A549 (cell line): ENCODE data around the gene RPN1. TPM values are rescaled to one million over a fixed set of nuclear protein-coding genes. Genes with fewer than 3 reads are reported as not detected.

Source experiments
- ATAC-seq, 2 experiments: fragments of 200-7000 bp in 1 of 2; fragments of >200 bp in 1 of 2; cut with Nextera tagmentation in 1 of 2; cut with Tn5 transposase in 1 of 2; 3 replicates each; pipeline versions ENCODE4 v1.8.0 to v1.9.1; 2018 to 2020; ENCODE audit warnings: mild to moderate bottlenecking in 1 of 2, moderate library complexity in 1 of 2
- CTCF ChIA-PET: fragments of 300-600 bp; sonication (Branson Sonifier 250); formaldehyde crosslinking; extraction: SDS; loops from one replicate; lab custom pipeline; 2021; ENCODE audit warnings: antibody characterized with exemption, inconsistent platforms; lab: Yijun Ruan, JAX
- POLR2A ChIA-PET: fragments of 350-600 bp; formaldehyde crosslinking; extraction: SDS; loops from one replicate; lab custom pipeline; 2021; ENCODE audit warnings: antibody characterized with exemption, inconsistent platforms; lab: Yijun Ruan, JAX
- DNase-seq, 2 experiments: peaks; one replicate each; pipeline versions ENCODE4 v3.0.0 to v3.0.0-alpha.2; 2011 to 2016; ENCODE audit warnings: low read depth in 1 of 2, low spot score in 1 of 2
- FAIRE-seq: peaks from 2 replicates; lab custom pipeline; 2011; peaks lifted over from hg19 to GRCh38; lab: Jason Lieb, UNC
- H3K27ac ChIP-seq, 2 experiments: fragments of >200 bp; sonication (Bioruptor Twin); formaldehyde crosslinking; 3 replicates each; pipeline ENCODE4 v1.5.1; 2016 to 2017
- H3K4me1 ChIP-seq: fragments of >200 bp; sonication (Bioruptor Twin); formaldehyde crosslinking; 3 replicates; pipeline ENCODE4 v1.6.1; 2016
- H3K4me2 ChIP-seq: fragments of >200 bp; sonication (Bioruptor Twin); formaldehyde crosslinking; 3 replicates; pipeline ENCODE4 v1.6.1; 2016
- H3K4me3 ChIP-seq: fragments of >200 bp; sonication (Bioruptor Twin); formaldehyde crosslinking; 3 replicates; pipeline ENCODE4 v1.5.1; 2016
- H3K9me3 ChIP-seq: fragments of >200 bp; sonication (Bioruptor Twin); formaldehyde crosslinking; 3 replicates; pipeline ENCODE4 v1.6.1; 2016
- ATOH8 ChIP-seq: fragments of 250-450 bp; sonication (Bioruptor Pico); IDR thresholded peaks from 2 replicates; pipeline ENCODE4 v1.5.0; 2020; ENCODE audit warnings: low read depth, mild to moderate bottlenecking, moderate library complexity
- BHLHE40 ChIP-seq: IDR thresholded peaks from 2 replicates; pipeline ENCODE4 v1.6.1; 2012; ENCODE audit warnings: low read depth, low read length, inconsistent platforms
- CEBPB ChIP-seq, 2 experiments: fragments of >200 bp in 1 of 2; sonication (Bioruptor Twin) in 1 of 2; formaldehyde crosslinking in 1 of 2; IDR thresholded peaks; 2 replicates each; pipeline ENCODE4 v1.6.1; 2012 to 2016
- CHD2 ChIP-seq: fragments of 150-350 bp; IDR thresholded peaks from 2 replicates; pipeline ENCODE4 v1.6.1; 2014; ENCODE audit warnings: low read length; ENCODE audit not compliant: partially characterized antibody
- EHMT2 ChIP-seq: fragments of 200-600 bp; sonication (generic); IDR thresholded peaks from 2 replicates; pipeline ENCODE4 v1.6.1; 2016; ENCODE audit warnings: antibody characterized with exemption, low read depth, mild to moderate bottlenecking, moderate library complexity
- HOXB5 ChIP-seq: fragments of 250-450 bp; sonication (Bioruptor Pico); IDR thresholded peaks from 2 replicates; pipeline ENCODE4 v1.5.0; 2020; ENCODE audit warnings: mild to moderate bottlenecking, moderate library complexity
- JUN ChIP-seq, 2 experiments: fragments of >200 bp; sonication (Bioruptor Twin); formaldehyde crosslinking; IDR thresholded peaks; 2 replicates in 1 of 2; 3 replicates in 1 of 2; pipeline ENCODE4 v1.6.1; 2016 to 2017
- KDM5A ChIP-seq: fragments of 200-600 bp; sonication (generic); IDR thresholded peaks from 2 replicates; pipeline ENCODE4 v1.6.1; 2016; ENCODE audit warnings: antibody characterized with exemption, mild to moderate bottlenecking
- MAFK ChIP-seq: fragments of 450-650 bp; IDR thresholded peaks from 2 replicates; pipeline ENCODE4 v1.6.1; 2014; ENCODE audit not compliant: partially characterized antibody
- MAZ ChIP-seq: fragments of 150-350 bp; IDR thresholded peaks from 2 replicates; pipeline ENCODE4 v1.6.1; 2014; ENCODE audit warnings: antibody characterized with exemption, low read depth, low read length, borderline replicate concordance
- NFE2L2 ChIP-seq: fragments of 150-350 bp; conservative IDR thresholded peaks from 2 replicates; pipeline ENCODE4 v1.6.1; 2014; ENCODE audit warnings: low read length
- PBX3 ChIP-seq: IDR thresholded peaks from 2 replicates; pipeline ENCODE4 v1.6.1; 2012
- RARB ChIP-seq: fragments of 250-450 bp; sonication (Bioruptor Pico); IDR thresholded peaks from 2 replicates; pipeline ENCODE4 v1.8.0; 2021; ENCODE audit warnings: mild to moderate bottlenecking, moderate library complexity
- RNF2 ChIP-seq: fragments of 200-600 bp; sonication (generic); IDR thresholded peaks from 2 replicates; pipeline ENCODE4 v1.6.1; 2016; ENCODE audit warnings: low read depth, mild to moderate bottlenecking, antibody characterized with exemption, moderate library complexity, borderline replicate concordance
- USF2 ChIP-seq: fragments of 450-650 bp; IDR thresholded peaks from 2 replicates; pipeline ENCODE4 v1.6.1; 2014; ENCODE audit warnings: antibody characterized with exemption
- WGBS: methylation state at CpG from one replicate; pipeline ENCODE4 v1.1.6; 2017; ENCODE audit errors: missing lambda C conversion rate; 5-methylcytosine and 5-hydroxymethylcytosine counted together
- polyA plus RNA-seq, 4 experiments: library from polyadenylated mRNA; depleted of rRNA in 3 of 4; stranded (reverse); fragments of >200 nt; fragmentation: RNase III in 1 of 4; extraction: RNeasy Plus Mini Kit Qiagen cat#74134 plus additional on column Dnase treatment in 1 of 4; gene quantifications; 2 replicates in 3 of 4; 3 replicates in 1 of 4; pipeline ENCODE4 v1.2.3, GENCODE V29; 2011 to 2017
- TF ChIP-seq, protein P1 (sequence below): fragments of 200-600 bp; sonication (generic); IDR thresholded peaks from 2 replicates; pipeline ENCODE4 v1.6.1; 2016; ENCODE audit warnings: antibody characterized with exemption, mild to moderate bottlenecking, moderate library complexity
- TF ChIP-seq, protein P2 (sequence below): fragments of 150-350 bp; IDR thresholded peaks from 2 replicates; pipeline ENCODE4 v1.6.1; 2014; ENCODE audit warnings: low read depth, mild to moderate bottlenecking, low read length
- TF ChIP-seq, protein P3 (sequence below): fragments of >200 bp; sonication (Bioruptor Twin); formaldehyde crosslinking; IDR thresholded peaks from 3 replicates; pipeline ENCODE4 v1.6.1; 2016

The RPN1 gene
- polyA plus RNA-seq, 2 of the 4 experiments (the other 2 are of a cell fraction), result 145 to 279 TPM

GRCh38 chr3:128607710-128608048 is 42.9 kb downstream of the RPN1 start:
- 89% methylated on average over 4 of the region's 12 CpGs for whole genome bisulfite sequencing
- DNase-seq (no peak), FAIRE-seq (no peak), ATAC-seq (no peak)
- no peaks in the 10 kb centered on the region for H3K9me3 ChIP-seq
- ChIA-PET POLR2A (no interaction called here), CTCF (interaction anchor here (0.6 to 3.7 kb wide), 22 partner anchors 9 to 534 kb away, joined by 3 to 25 read pairs (median 6); no protein-coding TSS in a partner anchor)
- no peak for TF ChIP-seq RARB (CRISPR knock-in tag)
- TF ChIP-seq BHLHE40, result no peak
- no peak for TF ChIP-seq ATOH8 (CRISPR knock-in tag)
- TF ChIP-seq, protein P1, sequence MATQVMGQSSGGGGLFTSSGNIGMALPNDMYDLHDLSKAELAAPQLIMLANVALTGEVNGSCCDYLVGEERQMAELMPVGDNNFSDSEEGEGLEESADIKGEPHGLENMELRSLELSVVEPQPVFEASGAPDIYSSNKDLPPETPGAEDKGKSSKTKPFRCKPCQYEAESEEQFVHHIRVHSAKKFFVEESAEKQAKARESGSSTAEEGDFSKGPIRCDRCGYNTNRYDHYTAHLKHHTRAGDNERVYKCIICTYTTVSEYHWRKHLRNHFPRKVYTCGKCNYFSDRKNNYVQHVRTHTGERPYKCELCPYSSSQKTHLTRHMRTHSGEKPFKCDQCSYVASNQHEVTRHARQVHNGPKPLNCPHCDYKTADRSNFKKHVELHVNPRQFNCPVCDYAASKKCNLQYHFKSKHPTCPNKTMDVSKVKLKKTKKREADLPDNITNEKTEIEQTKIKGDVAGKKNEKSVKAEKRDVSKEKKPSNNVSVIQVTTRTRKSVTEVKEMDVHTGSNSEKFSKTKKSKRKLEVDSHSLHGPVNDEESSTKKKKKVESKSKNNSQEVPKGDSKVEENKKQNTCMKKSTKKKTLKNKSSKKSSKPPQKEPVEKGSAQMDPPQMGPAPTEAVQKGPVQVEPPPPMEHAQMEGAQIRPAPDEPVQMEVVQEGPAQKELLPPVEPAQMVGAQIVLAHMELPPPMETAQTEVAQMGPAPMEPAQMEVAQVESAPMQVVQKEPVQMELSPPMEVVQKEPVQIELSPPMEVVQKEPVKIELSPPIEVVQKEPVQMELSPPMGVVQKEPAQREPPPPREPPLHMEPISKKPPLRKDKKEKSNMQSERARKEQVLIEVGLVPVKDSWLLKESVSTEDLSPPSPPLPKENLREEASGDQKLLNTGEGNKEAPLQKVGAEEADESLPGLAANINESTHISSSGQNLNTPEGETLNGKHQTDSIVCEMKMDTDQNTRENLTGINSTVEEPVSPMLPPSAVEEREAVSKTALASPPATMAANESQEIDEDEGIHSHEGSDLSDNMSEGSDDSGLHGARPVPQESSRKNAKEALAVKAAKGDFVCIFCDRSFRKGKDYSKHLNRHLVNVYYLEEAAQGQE, result no peak
- TF ChIP-seq MAFK, result no peak
- no peak for TF ChIP-seq NFE2L2
- no peak for TF ChIP-seq PBX3
- no peak for TF ChIP-seq JUN (IDR thresholded peaks at IDR 0.05)
- TF ChIP-seq CEBPB (IDR thresholded peaks at IDR 0.05), result no peak
- TF ChIP-seq, protein P2, sequence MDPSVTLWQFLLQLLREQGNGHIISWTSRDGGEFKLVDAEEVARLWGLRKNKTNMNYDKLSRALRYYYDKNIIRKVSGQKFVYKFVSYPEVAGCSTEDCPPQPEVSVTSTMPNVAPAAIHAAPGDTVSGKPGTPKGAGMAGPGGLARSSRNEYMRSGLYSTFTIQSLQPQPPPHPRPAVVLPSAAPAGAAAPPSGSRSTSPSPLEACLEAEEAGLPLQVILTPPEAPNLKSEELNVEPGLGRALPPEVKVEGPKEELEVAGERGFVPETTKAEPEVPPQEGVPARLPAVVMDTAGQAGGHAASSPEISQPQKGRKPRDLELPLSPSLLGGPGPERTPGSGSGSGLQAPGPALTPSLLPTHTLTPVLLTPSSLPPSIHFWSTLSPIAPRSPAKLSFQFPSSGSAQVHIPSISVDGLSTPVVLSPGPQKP, result no peak
- no peak for TF ChIP-seq EHMT2
- TF ChIP-seq KDM5A, result no peak
- no peak for TF ChIP-seq CHD2
- no peak for TF ChIP-seq RNF2
- no peak for TF ChIP-seq HOXB5 (CRISPR knock-in tag)
- TF ChIP-seq, protein P3, sequence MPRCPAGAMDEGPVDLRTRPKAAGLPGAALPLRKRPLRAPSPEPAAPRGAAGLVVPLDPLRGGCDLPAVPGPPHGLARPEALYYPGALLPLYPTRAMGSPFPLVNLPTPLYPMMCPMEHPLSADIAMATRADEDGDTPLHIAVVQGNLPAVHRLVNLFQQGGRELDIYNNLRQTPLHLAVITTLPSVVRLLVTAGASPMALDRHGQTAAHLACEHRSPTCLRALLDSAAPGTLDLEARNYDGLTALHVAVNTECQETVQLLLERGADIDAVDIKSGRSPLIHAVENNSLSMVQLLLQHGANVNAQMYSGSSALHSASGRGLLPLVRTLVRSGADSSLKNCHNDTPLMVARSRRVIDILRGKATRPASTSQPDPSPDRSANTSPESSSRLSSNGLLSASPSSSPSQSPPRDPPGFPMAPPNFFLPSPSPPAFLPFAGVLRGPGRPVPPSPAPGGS, result no peak
- TF ChIP-seq USF2, result no peak
- no peak for TF ChIP-seq MAZ
- no peak overlapping the region for H3K4me3 ChIP-seq
- no peak overlapping the region for H3K27ac ChIP-seq
- peak overlapping the region; percentile 84 for H3K4me2 ChIP-seq
- H3K4me1 ChIP-seq, result no peaks in the 10 kb centered on the region
